DOHH2 (cell line): ENCODE measurements around the gene CRELD2.

ENCODE experiments used
- H3F3A ChIP-seq: fragments of 200-600 bp; sonication (generic), shearing (Covaris generic); 2 replicates; pipeline ENCODE4 v1.6.0; 2016; ENCODE audit warnings: antibody characterized with exemption, mild to moderate bottlenecking; ENCODE audit not compliant: control insufficient read depth, insufficient read depth
- H3K27ac ChIP-seq: fragments of 200-600 bp; sonication (generic); 2 replicates; pipeline ENCODE4 v1.5.1; 2014; ENCODE audit warnings: low read depth, mild to moderate bottlenecking, low read length, moderate library complexity
- H3K27me3 ChIP-seq: fragments of 200-600 bp; sonication (generic); 2 replicates; pipeline ENCODE4 v1.6.1; 2014; ENCODE audit warnings: mild to moderate bottlenecking, low read length, mixed read lengths; ENCODE audit not compliant: control insufficient read depth
- H3K36me3 ChIP-seq: fragments of 200-600 bp; sonication (generic); 2 replicates; pipeline ENCODE4 v1.6.1; 2014; ENCODE audit warnings: mild to moderate bottlenecking, low read length, moderate library complexity, mixed read lengths; ENCODE audit not compliant: control insufficient read depth
- H3K4me1 ChIP-seq: fragments of 200-600 bp; sonication (generic); 2 replicates; pipeline ENCODE4 v1.6.1; 2014; ENCODE audit warnings: mild to moderate bottlenecking, low read length, mixed read lengths; ENCODE audit not compliant: control insufficient read depth
- H3K4me2 ChIP-seq: fragments of 200-600 bp; sonication (generic); 2 replicates; pipeline ENCODE4 v1.6.0; 2014; ENCODE audit warnings: mild to moderate bottlenecking, low read length, moderate library complexity
- H3K4me3 ChIP-seq: fragments of 200-600 bp; sonication (generic); 2 replicates; pipeline ENCODE4 v1.5.1; 2014; ENCODE audit warnings: mild to moderate bottlenecking, low read length, mixed read lengths
- H3K79me2 ChIP-seq: fragments of 200-600 bp; sonication (generic); 2 replicates; pipeline ENCODE4 v1.6.1; 2014; ENCODE audit warnings: mild to moderate bottlenecking, low read length, mixed read lengths; ENCODE audit not compliant: control insufficient read depth
- H3K9me2 ChIP-seq: fragments of 200-600 bp; sonication (generic); replicated peaks from 2 replicates; pipeline ENCODE4 v1.6.1; 2014; ENCODE audit warnings: mild to moderate bottlenecking, low read length, mixed read lengths; ENCODE audit not compliant: control insufficient read depth
- H3K9me3 ChIP-seq: fragments of 200-600 bp; sonication (generic); 2 replicates; pipeline ENCODE4 v1.6.1; 2014; ENCODE audit warnings: antibody characterized with exemption, low read length, mixed read lengths; ENCODE audit not compliant: control insufficient read depth, insufficient read depth
- H4K20me1 ChIP-seq: fragments of 200-600 bp; sonication (generic); 2 replicates; pipeline ENCODE4 v1.6.0; 2014; ENCODE audit warnings: low read depth, mild to moderate bottlenecking, antibody characterized with exemption, low read length, moderate library complexity; ENCODE audit not compliant: control insufficient read depth, insufficient read depth
- CTCF ChIP-seq: fragments of 200-600 bp; sonication (generic); IDR thresholded peaks from one replicate; pipeline ENCODE4 v1.5.1; 2014; ENCODE audit warnings: antibody characterized with exemption, mild to moderate bottlenecking, low read depth, low read length; ENCODE audit not compliant: poor library complexity, severe bottlenecking
- EZH2phosphoT487 ChIP-seq: fragments of 200-600 bp; sonication (generic); IDR thresholded peaks from 2 replicates; pipeline ENCODE4 v1.6.1; 2017; ENCODE audit warnings: borderline replicate concordance, mild to moderate bottlenecking, antibody characterized with exemption, low read length, moderate library complexity, mixed read lengths

Gene CRELD2

DNA sequence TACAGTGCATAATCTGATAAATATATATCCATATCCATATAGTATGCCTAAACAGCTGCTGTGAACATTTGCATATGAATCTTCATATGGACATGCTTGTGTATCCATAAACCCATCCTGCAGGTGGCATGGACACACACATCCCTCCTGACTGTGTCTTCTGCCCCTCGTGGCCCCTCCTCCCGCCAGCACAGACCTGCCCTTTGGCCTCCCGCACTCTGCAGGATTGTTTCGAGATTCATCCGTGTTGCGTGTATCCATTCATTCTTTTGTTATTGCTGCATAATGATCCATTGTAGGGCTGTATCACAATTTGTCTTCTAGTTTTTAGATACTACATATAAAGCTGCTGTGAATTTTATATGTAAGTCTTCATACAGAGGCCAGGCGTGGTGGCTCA lies 40.8 kb upstream of the CRELD2 start:
- Histone ChIP-seq H3K27me3 (no peaks in the 10 kb centered on the region), H3K36me3 (peaks cover 26% of the 10 kb centered on the region), H3K9me2 (no peaks in the 10 kb centered on the region), H3K4me2 (no peak overlapping the region), H3K9me3 (no peaks in the 10 kb centered on the region), H3F3A (no peaks in the 10 kb centered on the region), H3K79me2 (peaks cover 96% of the 10 kb centered on the region), H3K4me3 (no peak overlapping the region), H3K4me1 (no peaks in the 10 kb centered on the region), H4K20me1 (no peaks in the 10 kb centered on the region), H3K27ac (no peak overlapping the region)
- TF ChIP-seq CTCF = no peak
- TF ChIP-seq EZH2phosphoT487 = no peak

DNA sequence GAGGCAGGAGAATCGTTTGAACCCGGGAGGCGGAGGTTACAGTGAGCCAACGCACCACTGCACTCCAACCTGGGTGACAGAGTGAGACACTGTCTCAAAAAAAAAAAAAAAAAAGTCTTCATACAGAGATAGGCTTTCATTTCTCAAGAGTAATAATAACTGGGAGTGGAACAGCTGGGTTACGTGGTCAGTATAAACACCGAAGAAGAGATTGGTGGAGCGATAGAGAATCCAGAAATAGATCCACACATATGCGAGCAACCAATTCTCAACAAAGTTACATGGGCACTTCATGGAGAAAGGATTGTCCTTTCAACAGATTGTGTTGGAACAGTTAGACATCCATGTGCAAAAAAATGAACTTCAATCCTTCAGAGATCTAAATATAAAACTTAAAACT lies 40.2 kb upstream of the CRELD2 start:
- Histone ChIP-seq H3K4me3 (no peak overlapping the region), H3K9me2 (no peaks in the 10 kb centered on the region), H3K9me3 (no peaks in the 10 kb centered on the region), H3K27me3 (no peaks in the 10 kb centered on the region), H3K27ac (no peak overlapping the region), H3K79me2 (peaks cover 96% of the 10 kb centered on the region), H4K20me1 (no peaks in the 10 kb centered on the region; the same call in 1 of the 2 replicates), H3K4me1 (no peaks in the 10 kb centered on the region), H3K36me3 (peaks cover 31% of the 10 kb centered on the region), H3F3A (no peaks in the 10 kb centered on the region), H3K4me2 (no peak overlapping the region)
- TF ChIP-seq CTCF (no peak), EZH2phosphoT487 (no peak)

DNA sequence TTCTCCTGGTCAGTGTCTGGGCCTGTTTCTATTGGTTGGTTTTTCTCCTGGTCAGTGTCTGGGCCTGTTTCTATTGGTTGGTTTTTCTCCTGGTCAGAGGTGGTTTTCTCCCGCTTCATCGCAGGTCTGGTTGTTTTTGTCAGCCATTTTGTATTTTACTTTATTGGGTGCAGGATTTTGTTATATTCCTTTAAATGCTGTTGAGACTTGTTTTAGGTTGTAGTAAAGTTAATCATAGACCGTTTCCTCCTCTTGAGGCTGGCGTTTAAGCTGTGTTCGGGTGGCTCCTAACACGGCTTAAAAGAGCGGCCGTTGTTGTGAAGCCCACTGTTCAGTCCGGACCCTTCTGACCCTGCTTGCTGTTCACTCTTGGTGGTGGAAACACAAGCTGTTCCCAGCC lies 38.6 kb upstream of the CRELD2 start:
- no peak overlapping the region for H3K4me2 ChIP-seq
- TF ChIP-seq EZH2phosphoT487 (no peak), CTCF (no peak)
- H3K4me1 ChIP-seq = no peaks in the 10 kb centered on the region
- H3K36me3 ChIP-seq = peaks cover 45% of the 10 kb centered on the region
- H3K79me2 ChIP-seq = peaks cover 97% of the 10 kb centered on the region
- H3K9me2 ChIP-seq = no peaks in the 10 kb centered on the region
- H3K27ac ChIP-seq = no peak overlapping the region
- no peaks in the 10 kb centered on the region for H3F3A ChIP-seq
- no peaks in the 10 kb centered on the region for H3K27me3 ChIP-seq
- no peaks in the 10 kb centered on the region for H3K9me3 ChIP-seq
- H4K20me1 ChIP-seq = no peaks in the 10 kb centered on the region; the same call in 1 of the 2 replicates
- H3K4me3 ChIP-seq = no peak overlapping the region
